Type B pancreatic cell (in vitro differentiated cells): ENCODE results near the gene ATP8A2. TPM values are rescaled to one million over a fixed set of nuclear protein-coding genes. Genes with fewer than 3 reads are reported as not detected.

Experiments
- DNase-seq: peaks from one replicate; pipeline ENCODE4 v3.0.0; 2021; ENCODE audit warnings: mixed read lengths; ENCODE audit not compliant: unreplicated experiment; ENCODE audit errors: extremely low spot score
- H3K27ac Mint-ChIP-seq: 2 replicates; pipeline ENCODE4 v1.8.0; 2021; ENCODE audit warnings: mild to moderate bottlenecking, mixed read lengths
- H3K27me3 Mint-ChIP-seq: 2 replicates; pipeline ENCODE4 v1.8.0; 2021; ENCODE audit warnings: mixed read lengths
- H3K36me3 Mint-ChIP-seq: 2 replicates; pipeline ENCODE4 v1.8.0; 2021; ENCODE audit warnings: mixed read lengths
- H3K4me1 Mint-ChIP-seq: one replicate; pipeline ENCODE4 v1.8.0; 2021; ENCODE audit warnings: mixed read lengths; ENCODE audit not compliant: unreplicated experiment
- H3K4me3 Mint-ChIP-seq: 2 replicates; pipeline ENCODE4 v1.8.0; 2021; ENCODE audit warnings: mild to moderate bottlenecking, mixed read lengths
- H3K9me3 Mint-ChIP-seq: 2 replicates; pipeline ENCODE4 v1.8.0; 2021; ENCODE audit warnings: mixed read lengths
- total RNA-seq: library from RNA; stranded (reverse); gene quantifications from 2 replicates; pipeline ENCODE4 v1.2.1, GENCODE V29; 2021; ENCODE audit warnings: low replicate concordance
- TF ChIP-seq, protein P1 (sequence below): fragments of 200-600 bp; sonication (generic); conservative IDR thresholded peaks from 2 replicates; pipeline ENCODE4 v1.5.0; 2021; ENCODE audit warnings: antibody characterized with exemption, mild to moderate bottlenecking

ATP8A2 gene
- total RNA-seq, 1 donor from 2014 or later = 13.8 TPM

DNA sequence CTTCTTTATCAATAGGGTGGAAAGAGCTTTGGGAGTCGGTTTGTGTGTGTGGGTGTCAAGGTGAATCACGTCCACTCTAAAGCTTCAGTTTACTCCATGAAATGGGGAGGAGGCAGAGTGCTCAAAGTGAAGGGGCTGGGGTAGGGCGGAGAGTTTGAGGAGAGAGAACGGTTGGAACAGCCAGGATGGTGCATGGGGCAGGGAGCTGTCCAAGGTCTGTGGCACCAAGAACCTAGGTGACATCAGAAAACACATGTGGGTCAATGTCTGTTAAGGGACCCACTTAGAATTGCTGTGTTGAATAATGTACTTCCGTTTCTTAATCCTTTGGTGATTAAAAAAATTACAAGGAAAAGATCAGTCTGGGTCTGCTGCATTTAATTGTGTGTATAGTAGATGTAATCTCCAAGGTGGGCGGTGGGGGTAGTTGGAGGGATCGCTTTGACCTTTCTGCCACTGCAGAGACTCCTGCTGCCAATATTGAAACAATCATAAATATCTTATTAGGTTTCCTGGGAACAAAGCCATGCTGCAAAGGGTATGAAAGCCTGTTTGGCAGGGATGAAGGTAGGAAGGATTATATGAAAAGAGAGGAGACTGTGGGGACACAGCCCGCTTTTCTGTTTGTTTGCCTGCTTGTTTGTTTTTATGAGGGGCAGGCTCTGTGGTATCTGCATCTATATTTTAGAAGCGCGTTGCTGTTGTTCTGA is 122.3 kb downstream of the ATP8A2 start:
- peaks cover 5% of the 10 kb centered on the region for H3K4me1 Mint-ChIP-seq
- TF ChIP-seq, protein P1, sequence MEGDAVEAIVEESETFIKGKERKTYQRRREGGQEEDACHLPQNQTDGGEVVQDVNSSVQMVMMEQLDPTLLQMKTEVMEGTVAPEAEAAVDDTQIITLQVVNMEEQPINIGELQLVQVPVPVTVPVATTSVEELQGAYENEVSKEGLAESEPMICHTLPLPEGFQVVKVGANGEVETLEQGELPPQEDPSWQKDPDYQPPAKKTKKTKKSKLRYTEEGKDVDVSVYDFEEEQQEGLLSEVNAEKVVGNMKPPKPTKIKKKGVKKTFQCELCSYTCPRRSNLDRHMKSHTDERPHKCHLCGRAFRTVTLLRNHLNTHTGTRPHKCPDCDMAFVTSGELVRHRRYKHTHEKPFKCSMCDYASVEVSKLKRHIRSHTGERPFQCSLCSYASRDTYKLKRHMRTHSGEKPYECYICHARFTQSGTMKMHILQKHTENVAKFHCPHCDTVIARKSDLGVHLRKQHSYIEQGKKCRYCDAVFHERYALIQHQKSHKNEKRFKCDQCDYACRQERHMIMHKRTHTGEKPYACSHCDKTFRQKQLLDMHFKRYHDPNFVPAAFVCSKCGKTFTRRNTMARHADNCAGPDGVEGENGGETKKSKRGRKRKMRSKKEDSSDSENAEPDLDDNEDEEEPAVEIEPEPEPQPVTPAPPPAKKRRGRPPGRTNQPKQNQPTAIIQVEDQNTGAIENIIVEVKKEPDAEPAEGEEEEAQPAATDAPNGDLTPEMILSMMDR = no peak
- no peak for DNase-seq
- H3K4me3 Mint-ChIP-seq = no peak overlapping the region
- H3K27ac Mint-ChIP-seq = no peak overlapping the region
- H3K36me3 Mint-ChIP-seq = no peaks in the 10 kb centered on the region
- peaks cover 21% of the 10 kb centered on the region for H3K27me3 Mint-ChIP-seq
- H3K9me3 Mint-ChIP-seq = no peaks in the 10 kb centered on the region

DNA sequence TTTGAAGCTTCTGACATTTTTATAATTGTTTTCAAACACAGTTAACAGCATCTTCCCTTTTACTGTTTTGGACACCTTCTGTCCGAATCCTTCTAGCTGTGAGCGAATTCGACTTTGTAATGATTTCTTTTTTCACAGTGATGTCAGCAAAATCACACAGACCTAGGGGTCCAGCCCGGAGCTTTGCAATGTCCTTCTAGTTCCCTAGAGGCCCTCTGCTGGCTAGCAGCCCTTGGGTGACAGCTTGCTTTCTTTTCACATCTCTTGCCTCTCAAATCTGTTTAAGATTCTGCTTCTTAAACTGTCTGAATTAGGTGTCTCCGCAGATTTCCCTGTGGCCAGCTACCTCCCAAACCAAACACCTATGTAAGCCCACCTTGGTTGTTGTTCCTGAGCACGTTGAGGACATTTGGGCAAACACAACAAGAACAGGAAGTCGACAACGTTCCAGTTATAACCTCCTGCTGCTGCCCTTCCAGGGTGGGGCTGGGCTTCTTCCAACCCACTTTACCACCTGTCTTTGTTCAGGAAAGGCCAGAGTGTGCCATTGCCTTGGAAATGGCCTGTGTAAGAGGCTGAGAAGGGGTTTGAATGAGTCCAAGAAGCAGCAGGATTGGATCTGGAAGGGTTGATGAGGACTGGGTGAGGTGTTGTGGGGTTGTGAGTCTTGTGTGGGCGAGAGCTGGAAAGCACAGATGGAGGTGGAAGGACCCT is 123.1 kb downstream of the ATP8A2 start:
- Mint-ChIP-seq H3K4me3 (no peak overlapping the region), H3K4me1 (no peaks in the 10 kb centered on the region), H3K27me3 (peaks cover 16% of the 10 kb centered on the region), H3K36me3 (no peaks in the 10 kb centered on the region), H3K27ac (no peak overlapping the region), H3K9me3 (no peaks in the 10 kb centered on the region)
- DNase-seq = no peak
- TF ChIP-seq, protein P1 = no peak

DNA sequence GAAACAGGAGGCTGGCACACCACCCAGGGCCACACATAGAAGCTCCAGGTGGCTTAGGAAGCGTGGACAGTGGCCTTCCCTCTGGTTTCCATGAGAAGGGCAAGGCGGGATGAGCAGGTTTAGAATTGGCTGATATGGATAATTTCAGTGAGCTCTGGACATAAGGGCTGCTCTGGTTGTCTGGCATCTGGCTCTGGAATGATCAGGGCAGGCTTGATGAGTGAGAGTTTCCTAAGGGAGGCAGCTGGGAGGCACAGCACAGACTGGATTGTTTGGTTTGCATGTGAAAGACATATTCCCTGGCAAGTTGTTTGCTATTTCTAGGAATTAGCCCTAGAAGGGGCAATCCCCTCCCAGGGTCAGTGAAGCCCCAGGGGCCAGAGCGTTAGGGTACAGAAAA is 129.5 kb downstream of the ATP8A2 start:
- Mint-ChIP-seq H3K27ac (peak overlapping the region; percentile 9), H3K4me3 (no peak overlapping the region), H3K27me3 (peaks cover 10% of the 10 kb centered on the region), H3K4me1 (no peaks in the 10 kb centered on the region), H3K9me3 (no peaks in the 10 kb centered on the region), H3K36me3 (no peaks in the 10 kb centered on the region)
- DNase-seq = no peak
- TF ChIP-seq, protein P1 = no peak

DNA sequence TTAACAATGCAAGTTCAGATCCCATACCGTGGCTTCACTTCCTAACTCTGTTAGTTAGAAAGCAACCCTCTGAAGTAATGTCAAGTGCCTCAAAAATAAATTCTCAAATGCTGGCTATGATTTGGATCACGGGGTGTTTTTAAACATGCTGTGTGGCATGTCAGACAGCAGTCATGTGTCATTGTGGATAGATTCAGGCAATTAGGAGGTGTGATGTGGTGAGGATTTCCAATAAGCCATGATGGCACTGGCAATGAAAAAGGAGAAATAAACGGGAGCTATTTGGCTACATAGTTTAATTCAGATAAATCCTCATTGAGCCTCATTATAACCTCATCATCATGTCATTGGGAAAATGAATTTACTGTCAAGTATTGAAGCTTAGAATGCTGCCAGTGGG is 130.3 kb downstream of the ATP8A2 start:
- Mint-ChIP-seq H3K36me3 (no peaks in the 10 kb centered on the region), H3K27me3 (peaks cover 10% of the 10 kb centered on the region), H3K4me3 (no peak overlapping the region), H3K4me1 (no peaks in the 10 kb centered on the region), H3K27ac (peak overlapping the region; percentile 25), H3K9me3 (no peaks in the 10 kb centered on the region)
- TF ChIP-seq, protein P1 = no peak
- no peak for DNase-seq

DNA sequence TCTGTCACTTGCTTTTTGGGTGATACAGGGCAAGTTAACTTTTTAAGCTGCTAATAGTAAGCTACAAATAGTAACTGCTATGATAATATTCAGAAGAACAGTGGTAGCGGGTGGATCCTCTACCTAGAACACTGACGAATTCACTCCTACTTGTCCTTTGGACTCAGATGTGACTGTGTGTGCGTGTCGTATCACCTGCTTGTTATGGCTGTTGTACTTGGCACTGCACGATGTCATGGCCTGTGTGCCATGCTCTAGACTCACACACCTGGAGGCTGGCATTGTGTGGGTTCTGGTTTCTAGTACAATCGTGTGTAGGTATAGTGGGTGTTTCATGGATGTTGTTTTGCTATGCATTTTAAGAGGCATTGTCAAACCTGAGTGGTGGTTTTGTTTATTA is 130.8 kb downstream of the ATP8A2 start:
- Mint-ChIP-seq H3K27me3 (peaks cover 10% of the 10 kb centered on the region), H3K27ac (peak overlapping the region; percentile 25), H3K36me3 (no peaks in the 10 kb centered on the region), H3K9me3 (no peaks in the 10 kb centered on the region), H3K4me3 (no peak overlapping the region), H3K4me1 (no peaks in the 10 kb centered on the region)
- TF ChIP-seq, protein P1 = no peak
- DNase-seq = no peak
